ENCODE data around the gene FAM25G.

Gene FAM25G

DNA sequence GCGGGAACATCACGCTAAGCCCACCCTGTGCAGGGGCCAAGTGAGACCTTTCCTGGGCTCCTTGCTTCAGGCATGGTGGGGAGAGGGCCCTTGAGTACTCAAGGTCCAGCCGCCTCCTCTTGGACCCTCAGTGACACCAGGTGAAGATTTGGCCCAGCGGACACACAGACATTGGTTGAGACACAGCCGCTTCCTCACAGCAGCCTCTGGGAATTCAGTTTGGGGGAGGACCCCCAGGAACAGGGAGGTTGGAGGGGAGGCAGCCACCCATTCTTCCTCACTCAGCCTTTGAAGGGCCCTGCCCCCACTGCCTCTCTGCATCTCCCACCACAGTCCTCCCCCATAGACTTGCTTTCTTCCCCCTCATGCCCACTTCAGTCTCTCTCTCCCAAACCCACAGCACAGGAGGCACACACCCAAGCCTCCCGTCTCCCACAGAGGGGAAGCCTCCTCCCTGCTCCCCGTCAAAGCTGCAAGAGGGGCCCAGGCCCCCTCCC is 39.5 kb downstream of the FAM25G start:
- Histone ChIP-seq H3K36me3 (ENCODE audit: control insufficient read depth in 2 of 2, insufficient read depth in 1 of 2, low read length in 2 of 2) (no peaks in the 10 kb centered on the region), H3K4me3 (ENCODE audit: low read depth, low read length) (no peak overlapping the region), H3K27ac (ENCODE audit: extremely low read depth, low read depth, low read length) (no peak overlapping the region), H3K9me3 (ENCODE audit: control insufficient read depth, insufficient read depth, low read depth, low read length) (no peaks in the 10 kb centered on the region), H3K4me1 (ENCODE audit: control insufficient read depth, insufficient read depth, low read length) (no peaks in the 10 kb centered on the region)
- CTCF ChIA-PET: interaction anchor here (1.5 kb wide), 1 partner anchor 111 kb away, joined by 3 read pairs; no protein-coding TSS in a partner anchor
- TF ChIP-seq OVOL3 (tag by site-specific recombination; IDR thresholded peaks at IDR 0.05) (no peak), ZNF138 (tag by site-specific recombination; IDR thresholded peaks at IDR 0.05; ENCODE audit: borderline replicate concordance) (no peak), ZFHX2 (tag by site-specific recombination; conservative IDR thresholded peaks at IDR 0.05) (peak; percentile 39; the same call in 1 of the 2 replicates), MEIS1 (CRISPR knock-in tag; IDR thresholded peaks at IDR 0.05; ENCODE audit: borderline replicate concordance) (no peak), EGR2 (tag by site-specific recombination; IDR thresholded peaks at IDR 0.05; ENCODE audit: low read depth) (peak; percentile 82), ZNF140 (tag by site-specific recombination; IDR thresholded peaks at IDR 0.05) (no peak)
- TF ChIP-seq, protein P1, sequence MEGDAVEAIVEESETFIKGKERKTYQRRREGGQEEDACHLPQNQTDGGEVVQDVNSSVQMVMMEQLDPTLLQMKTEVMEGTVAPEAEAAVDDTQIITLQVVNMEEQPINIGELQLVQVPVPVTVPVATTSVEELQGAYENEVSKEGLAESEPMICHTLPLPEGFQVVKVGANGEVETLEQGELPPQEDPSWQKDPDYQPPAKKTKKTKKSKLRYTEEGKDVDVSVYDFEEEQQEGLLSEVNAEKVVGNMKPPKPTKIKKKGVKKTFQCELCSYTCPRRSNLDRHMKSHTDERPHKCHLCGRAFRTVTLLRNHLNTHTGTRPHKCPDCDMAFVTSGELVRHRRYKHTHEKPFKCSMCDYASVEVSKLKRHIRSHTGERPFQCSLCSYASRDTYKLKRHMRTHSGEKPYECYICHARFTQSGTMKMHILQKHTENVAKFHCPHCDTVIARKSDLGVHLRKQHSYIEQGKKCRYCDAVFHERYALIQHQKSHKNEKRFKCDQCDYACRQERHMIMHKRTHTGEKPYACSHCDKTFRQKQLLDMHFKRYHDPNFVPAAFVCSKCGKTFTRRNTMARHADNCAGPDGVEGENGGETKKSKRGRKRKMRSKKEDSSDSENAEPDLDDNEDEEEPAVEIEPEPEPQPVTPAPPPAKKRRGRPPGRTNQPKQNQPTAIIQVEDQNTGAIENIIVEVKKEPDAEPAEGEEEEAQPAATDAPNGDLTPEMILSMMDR (tag by site-specific recombination; IDR thresholded peaks at IDR 0.05): no peak
- POLR2A ChIA-PET: no interaction called here

DNA sequence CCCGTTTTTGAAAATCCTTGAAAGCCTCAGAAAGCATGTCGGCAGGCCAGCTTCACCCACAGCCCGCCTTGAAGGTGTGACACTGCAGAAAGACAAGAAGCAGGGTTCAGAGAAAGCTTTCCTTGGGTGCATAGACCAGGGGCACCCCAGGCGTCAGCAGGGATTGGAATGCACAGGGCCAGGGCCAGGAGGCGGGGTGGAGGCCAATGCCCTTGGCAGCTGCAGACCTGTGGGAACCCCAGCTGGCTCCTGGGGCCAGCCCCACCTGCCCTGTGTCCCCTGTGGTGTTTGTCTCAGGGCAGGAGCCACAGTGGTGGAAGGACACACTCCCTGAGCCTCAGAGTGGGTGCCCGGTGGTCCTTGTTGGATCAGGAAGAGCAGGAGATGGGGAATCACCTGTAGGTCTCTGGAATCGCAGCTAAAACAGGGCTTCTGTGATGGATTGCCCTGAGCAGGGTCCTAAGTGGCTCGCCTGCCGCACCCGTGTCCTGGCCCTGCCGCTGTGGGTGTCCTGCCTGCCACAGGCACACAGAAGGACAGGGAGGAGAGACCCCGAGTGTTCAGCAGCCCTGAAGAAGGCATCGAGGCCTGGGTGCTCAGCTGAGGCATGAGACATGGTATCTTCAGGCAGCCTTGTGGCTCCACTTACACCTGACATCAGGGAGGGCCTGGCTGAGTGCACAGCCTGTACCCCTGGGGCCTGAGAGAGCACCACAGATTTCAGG is 40.1 kb downstream of the FAM25G start:
- POLR2A ChIA-PET: no interaction called here
- H3K4me1 ChIP-seq (ENCODE audit: control insufficient read depth, insufficient read depth, low read length): no peaks in the 10 kb centered on the region
- no peaks in the 10 kb centered on the region for H3K9me3 ChIP-seq (ENCODE audit: control insufficient read depth, insufficient read depth, low read depth, low read length)
- no peak overlapping the region for H3K4me3 ChIP-seq (ENCODE audit: low read depth, low read length)
- H3K27ac ChIP-seq (ENCODE audit: extremely low read depth, low read depth, low read length): no peak overlapping the region
- CTCF ChIA-PET: interaction anchor here (1.9 kb wide), 1 partner anchor 13 kb away, joined by 6 read pairs; no protein-coding TSS in a partner anchor
- no peaks in the 10 kb centered on the region for H3K36me3 ChIP-seq (ENCODE audit: control insufficient read depth in 2 of 2, insufficient read depth in 1 of 2, low read length in 2 of 2)
- TF ChIP-seq, protein P2, sequence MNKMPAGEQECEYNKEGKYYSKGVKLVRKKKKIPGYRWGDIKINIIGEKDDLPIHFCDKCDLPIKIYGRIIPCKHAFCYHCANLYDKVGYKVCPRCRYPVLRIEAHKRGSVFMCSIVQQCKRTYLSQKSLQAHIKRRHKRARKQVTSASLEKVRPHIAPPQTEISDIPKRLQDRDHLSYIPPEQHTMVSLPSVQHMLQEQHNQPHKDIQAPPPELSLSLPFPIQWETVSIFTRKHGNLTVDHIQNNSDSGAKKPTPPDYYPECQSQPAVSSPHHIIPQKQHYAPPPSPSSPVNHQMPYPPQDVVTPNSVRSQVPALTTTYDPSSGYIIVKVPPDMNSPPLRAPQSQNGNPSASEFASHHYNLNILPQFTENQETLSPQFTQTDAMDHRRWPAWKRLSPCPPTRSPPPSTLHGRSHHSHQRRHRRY (tag by site-specific recombination; IDR thresholded peaks at IDR 0.05): no peak
- TF ChIP-seq, protein P3, sequence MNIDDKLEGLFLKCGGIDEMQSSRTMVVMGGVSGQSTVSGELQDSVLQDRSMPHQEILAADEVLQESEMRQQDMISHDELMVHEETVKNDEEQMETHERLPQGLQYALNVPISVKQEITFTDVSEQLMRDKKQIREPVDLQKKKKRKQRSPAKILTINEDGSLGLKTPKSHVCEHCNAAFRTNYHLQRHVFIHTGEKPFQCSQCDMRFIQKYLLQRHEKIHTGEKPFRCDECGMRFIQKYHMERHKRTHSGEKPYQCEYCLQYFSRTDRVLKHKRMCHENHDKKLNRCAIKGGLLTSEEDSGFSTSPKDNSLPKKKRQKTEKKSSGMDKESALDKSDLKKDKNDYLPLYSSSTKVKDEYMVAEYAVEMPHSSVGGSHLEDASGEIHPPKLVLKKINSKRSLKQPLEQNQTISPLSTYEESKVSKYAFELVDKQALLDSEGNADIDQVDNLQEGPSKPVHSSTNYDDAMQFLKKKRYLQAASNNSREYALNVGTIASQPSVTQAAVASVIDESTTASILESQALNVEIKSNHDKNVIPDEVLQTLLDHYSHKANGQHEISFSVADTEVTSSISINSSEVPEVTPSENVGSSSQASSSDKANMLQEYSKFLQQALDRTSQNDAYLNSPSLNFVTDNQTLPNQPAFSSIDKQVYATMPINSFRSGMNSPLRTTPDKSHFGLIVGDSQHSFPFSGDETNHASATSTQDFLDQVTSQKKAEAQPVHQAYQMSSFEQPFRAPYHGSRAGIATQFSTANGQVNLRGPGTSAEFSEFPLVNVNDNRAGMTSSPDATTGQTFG (tag by site-specific recombination; IDR thresholded peaks at IDR 0.05; ENCODE audit: borderline replicate concordance): no peak
- TF ChIP-seq YY1 (tag by site-specific recombination; IDR thresholded peaks at IDR 0.05) (no peak), ZNF10 (tag by site-specific recombination; IDR thresholded peaks at IDR 0.05) (no peak), KLF1 (tag by site-specific recombination; IDR thresholded peaks at IDR 0.05) (no peak), ZNF311 (tag by site-specific recombination; IDR thresholded peaks at IDR 0.05; ENCODE audit: borderline replicate concordance) (no peak), SP3 (tag by site-specific recombination; IDR thresholded peaks at IDR 0.05) (no peak)
- TF ChIP-seq, protein P4, sequence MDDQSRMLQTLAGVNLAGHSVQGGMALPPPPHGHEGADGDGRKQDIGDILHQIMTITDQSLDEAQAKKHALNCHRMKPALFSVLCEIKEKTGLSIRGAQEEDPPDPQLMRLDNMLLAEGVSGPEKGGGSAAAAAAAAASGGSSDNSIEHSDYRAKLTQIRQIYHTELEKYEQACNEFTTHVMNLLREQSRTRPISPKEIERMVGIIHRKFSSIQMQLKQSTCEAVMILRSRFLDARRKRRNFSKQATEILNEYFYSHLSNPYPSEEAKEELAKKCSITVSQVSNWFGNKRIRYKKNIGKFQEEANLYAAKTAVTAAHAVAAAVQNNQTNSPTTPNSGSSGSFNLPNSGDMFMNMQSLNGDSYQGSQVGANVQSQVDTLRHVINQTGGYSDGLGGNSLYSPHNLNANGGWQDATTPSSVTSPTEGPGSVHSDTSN (CRISPR knock-in tag; IDR thresholded peaks at IDR 0.05): no peak
- TF ChIP-seq, protein P5, sequence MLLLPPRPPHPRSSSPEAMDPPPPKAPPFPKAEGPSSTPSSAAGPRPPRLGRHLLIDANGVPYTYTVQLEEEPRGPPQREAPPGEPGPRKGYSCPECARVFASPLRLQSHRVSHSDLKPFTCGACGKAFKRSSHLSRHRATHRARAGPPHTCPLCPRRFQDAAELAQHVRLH (tag by site-specific recombination; IDR thresholded peaks at IDR 0.05): no peak
- TF ChIP-seq, protein P6, sequence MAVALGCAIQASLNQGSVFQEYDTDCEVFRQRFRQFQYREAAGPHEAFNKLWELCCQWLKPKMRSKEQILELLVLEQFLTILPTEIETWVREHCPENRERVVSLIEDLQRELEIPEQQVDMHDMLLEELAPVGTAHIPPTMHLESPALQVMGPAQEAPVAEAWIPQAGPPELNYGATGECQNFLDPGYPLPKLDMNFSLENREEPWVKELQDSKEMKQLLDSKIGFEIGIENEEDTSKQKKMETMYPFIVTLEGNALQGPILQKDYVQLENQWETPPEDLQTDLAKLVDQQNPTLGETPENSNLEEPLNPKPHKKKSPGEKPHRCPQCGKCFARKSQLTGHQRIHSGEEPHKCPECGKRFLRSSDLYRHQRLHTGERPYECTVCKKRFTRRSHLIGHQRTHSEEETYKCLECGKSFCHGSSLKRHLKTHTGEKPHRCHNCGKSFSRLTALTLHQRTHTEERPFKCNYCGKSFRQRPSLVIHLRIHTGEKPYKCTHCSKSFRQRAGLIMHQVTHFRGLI (tag by site-specific recombination; IDR thresholded peaks at IDR 0.05): no peak
- TF ChIP-seq, protein P7, sequence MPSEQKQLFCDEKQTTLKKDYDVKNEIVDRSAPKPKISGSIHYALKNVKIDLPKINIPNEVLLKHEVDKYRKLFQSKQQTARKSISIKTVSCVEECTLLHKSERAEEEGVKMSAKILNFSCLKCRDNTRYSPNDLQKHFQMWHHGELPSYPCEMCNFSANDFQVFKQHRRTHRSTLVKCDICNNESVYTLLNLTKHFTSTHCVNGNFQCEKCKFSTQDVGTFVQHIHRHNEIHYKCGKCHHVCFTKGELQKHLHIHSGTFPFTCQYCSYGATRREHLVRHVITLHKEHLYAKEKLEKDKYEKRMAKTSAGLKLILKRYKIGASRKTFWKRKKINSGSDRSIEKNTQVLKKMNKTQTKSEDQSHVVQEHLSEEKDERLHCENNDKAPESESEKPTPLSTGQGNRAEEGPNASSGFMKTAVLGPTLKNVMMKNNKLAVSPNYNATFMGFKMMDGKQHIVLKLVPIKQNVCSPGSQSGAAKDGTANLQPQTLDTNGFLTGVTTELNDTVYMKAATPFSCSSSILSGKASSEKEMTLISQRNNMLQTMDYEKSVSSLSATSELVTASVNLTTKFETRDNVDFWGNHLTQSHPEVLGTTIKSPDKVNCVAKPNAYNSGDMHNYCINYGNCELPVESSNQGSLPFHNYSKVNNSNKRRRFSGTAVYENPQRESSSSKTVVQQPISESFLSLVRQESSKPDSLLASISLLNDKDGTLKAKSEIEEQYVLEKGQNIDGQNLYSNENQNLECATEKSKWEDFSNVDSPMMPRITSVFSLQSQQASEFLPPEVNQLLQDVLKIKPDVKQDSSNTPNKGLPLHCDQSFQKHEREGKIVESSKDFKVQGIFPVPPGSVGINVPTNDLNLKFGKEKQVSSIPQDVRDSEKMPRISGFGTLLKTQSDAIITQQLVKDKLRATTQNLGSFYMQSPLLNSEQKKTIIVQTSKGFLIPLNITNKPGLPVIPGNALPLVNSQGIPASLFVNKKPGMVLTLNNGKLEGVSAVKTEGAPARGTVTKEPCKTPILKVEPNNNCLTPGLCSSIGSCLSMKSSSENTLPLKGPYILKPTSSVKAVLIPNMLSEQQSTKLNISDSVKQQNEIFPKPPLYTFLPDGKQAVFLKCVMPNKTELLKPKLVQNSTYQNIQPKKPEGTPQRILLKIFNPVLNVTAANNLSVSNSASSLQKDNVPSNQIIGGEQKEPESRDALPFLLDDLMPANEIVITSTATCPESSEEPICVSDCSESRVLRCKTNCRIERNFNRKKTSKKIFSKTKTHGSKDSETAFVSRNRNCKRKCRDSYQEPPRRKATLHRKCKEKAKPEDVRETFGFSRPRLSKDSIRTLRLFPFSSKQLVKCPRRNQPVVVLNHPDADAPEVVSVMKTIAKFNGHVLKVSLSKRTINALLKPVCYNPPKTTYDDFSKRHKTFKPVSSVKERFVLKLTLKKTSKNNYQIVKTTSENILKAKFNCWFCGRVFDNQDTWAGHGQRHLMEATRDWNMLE (tag by site-specific recombination; conservative IDR thresholded peaks at IDR 0.05; ENCODE audit: low read depth): no peak
